MM.1S (cell line): Measurements from ENCODE around the gene LEPROT.

Experiments
- EZH2 ChIP-seq: fragments of 300-600 bp; sonication (generic); optimal IDR thresholded peaks from 2 replicates; pipeline ENCODE3; 2017; ENCODE audit warnings: low read depth, mild to moderate bottlenecking, antibody characterized with exemption, low read length, mixed read lengths
- TF ChIP-seq, protein P1 (sequence below): fragments of 300-600 bp; sonication (generic); IDR thresholded peaks from 2 replicates; pipeline ENCODE4 v1.5.1; 2016; ENCODE audit warnings: antibody characterized with exemption, low read length, mixed read lengths

DNA sequence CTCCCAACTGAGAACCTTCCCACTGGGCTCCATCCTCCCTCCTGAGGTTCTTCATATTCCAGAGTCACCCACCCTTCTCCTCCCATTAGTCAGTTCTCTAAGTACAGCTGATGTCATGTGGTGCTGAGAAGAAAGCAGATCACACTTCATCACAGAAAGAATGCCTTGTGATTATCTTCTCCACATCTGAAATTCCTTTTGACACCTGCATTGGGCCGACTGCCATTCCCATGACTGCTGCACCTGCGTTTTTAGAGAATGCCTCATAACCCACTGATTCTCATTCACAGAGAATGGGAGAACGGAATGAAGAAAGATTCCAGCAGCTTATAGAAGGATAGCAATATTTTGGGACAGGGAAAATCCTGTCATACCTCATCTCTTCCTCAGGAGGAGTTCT lies 14.3 kb downstream of the LEPROT start:
- no peak for TF ChIP-seq EZH2
- TF ChIP-seq, protein P1, sequence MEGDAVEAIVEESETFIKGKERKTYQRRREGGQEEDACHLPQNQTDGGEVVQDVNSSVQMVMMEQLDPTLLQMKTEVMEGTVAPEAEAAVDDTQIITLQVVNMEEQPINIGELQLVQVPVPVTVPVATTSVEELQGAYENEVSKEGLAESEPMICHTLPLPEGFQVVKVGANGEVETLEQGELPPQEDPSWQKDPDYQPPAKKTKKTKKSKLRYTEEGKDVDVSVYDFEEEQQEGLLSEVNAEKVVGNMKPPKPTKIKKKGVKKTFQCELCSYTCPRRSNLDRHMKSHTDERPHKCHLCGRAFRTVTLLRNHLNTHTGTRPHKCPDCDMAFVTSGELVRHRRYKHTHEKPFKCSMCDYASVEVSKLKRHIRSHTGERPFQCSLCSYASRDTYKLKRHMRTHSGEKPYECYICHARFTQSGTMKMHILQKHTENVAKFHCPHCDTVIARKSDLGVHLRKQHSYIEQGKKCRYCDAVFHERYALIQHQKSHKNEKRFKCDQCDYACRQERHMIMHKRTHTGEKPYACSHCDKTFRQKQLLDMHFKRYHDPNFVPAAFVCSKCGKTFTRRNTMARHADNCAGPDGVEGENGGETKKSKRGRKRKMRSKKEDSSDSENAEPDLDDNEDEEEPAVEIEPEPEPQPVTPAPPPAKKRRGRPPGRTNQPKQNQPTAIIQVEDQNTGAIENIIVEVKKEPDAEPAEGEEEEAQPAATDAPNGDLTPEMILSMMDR: no peak
